Heart right ventricle (tissue), 16 donors: ENCODE measurements around the gene C2CD3. TPM values are rescaled to one million over a fixed set of nuclear protein-coding genes. Genes with fewer than 3 reads are reported as not detected.

Experiments used
- ATAC-seq, 8 donors: fragments of 200-7000 bp; cut with Tn5 transposase; one replicate each; pipeline ENCODE4 v1.9.1; 2020; ENCODE audit warnings: mild to moderate bottlenecking in 8 of 8, moderate library complexity in 8 of 8, moderate number of reproducible peaks in 1 of 8
- DNase-seq, 2 donors: peaks; one replicate each; pipeline ENCODE4 v3.0.0-alpha.2; 2020
- H3K27ac ChIP-seq, 10 donors: fragments of 200-600 bp; sonication (generic) in 2 of 10; one replicate each; pipeline versions ENCODE4 v1.5.0 to v1.8.0; 2020 to 2022; ENCODE audit warnings: mild to moderate bottlenecking in 3 of 10
- H3K27me3 ChIP-seq, 7 donors: fragments of 200-600 bp; one replicate each; pipeline ENCODE4 v1.8.0; 2021 to 2022; ENCODE audit warnings: mild to moderate bottlenecking in 2 of 7
- H3K36me3 ChIP-seq, 9 donors: fragments of 200-600 bp; sonication (generic) in 1 of 9; one replicate each; pipeline versions ENCODE4 v1.5.0 to v1.8.0; 2020 to 2022; ENCODE audit warnings: mild to moderate bottlenecking in 2 of 9
- H3K4me1 ChIP-seq, 9 donors: fragments of 200-600 bp; sonication (generic) in 1 of 9; one replicate each; pipeline versions ENCODE4 v1.5.0 to v1.8.0; 2020 to 2022; ENCODE audit warnings: mild to moderate bottlenecking in 4 of 9
- H3K4me3 ChIP-seq, 10 donors: fragments of 200-600 bp; sonication (generic) in 2 of 10; one replicate each; pipeline versions ENCODE4 v1.5.0 to v1.8.0; 2020 to 2022; ENCODE audit warnings: mild to moderate bottlenecking in 7 of 10, moderate library complexity in 2 of 10
- H3K9me3 ChIP-seq, 11 donors: fragments of 200-600 bp in 10 of 11; sonication (generic) in 2 of 11; one replicate each; pipeline versions ENCODE4 v1.5.0 to v1.8.0; 2013 to 2022; ENCODE audit warnings: mild to moderate bottlenecking in 2 of 11, control low read depth in 1 of 11, moderate library complexity in 1 of 11
- CTCF ChIP-seq, 9 donors: fragments of 200-600 bp; sonication (generic) in 2 of 9; IDR thresholded peaks; one replicate each; pipeline versions ENCODE4 v1.5.0 to v1.8.0; 2021 to 2022; ENCODE audit warnings: antibody characterized with exemption in 9 of 9, mild to moderate bottlenecking in 5 of 9, moderate library complexity in 1 of 9
- WGBS, 2 donors: extraction: QIAGEN DNeasy Blood & Tissue Kit; methylation state at CpG; one replicate each; pipeline ENCODE4 v1.1.7; 2013; ENCODE audit warnings: inconsistent platforms in 1 of 2; 5-methylcytosine and 5-hydroxymethylcytosine counted together
- intact Hi-C, 10 donors: fragments of 100-400 bp; cut with DNase I; formaldehyde crosslinking; loops; one replicate each; pipeline versions ENCODE4 v1.11.1 to v1.14.2; 2022
- polyA plus RNA-seq, 2 donors: library from polyadenylated mRNA; stranded (reverse); fragments of 200-250 nt; gene quantifications; one replicate each; pipeline ENCODE4 v1.2.3, GENCODE V29; 2013
- total RNA-seq, 10 donors: library from RNA; stranded (reverse); fragmentation: NEBNext Ultra II Directional in 3 of 10; extraction: Animal tissue kit (Norgen Biotek cat#: 25700) in 3 of 10; gene quantifications; one replicate each; pipeline versions ENCODE4 v1.2.1 to v1.2.4, GENCODE V29; 2021 to 2023
- donor health status: Arrhythmogenic right ventricular cardiomyopathy.
- donor health status: ischemic (EF 13 %, LVEDD 7.1; RV severe dilation, severe dysfunction).
- donor health status: healthy with polysubstance abuse.
- donor health status: DM: no; HTN: yes; CAD: no.
- donor health status: DM: no; HTN: no; CAD: no.
- donor health status: ischemic (EF 25% LVEDD 6.9; RV normal size, moderate dysfunction).
- donor health status: ischemic (EF 25% LVEDD 5.7; RV mildly dilated, moderate dysfunction).
- donor health status: healthy.
- donor health status: DM: yes; HTN: yes; CAD: no.
- donor health status: Ischemic cardiomyopathy.
- donor health status: ischemic (EF 35%, LVEDD 5.7; RV mildly dilated, moderate dysfunction).
- donor health status: nonischemic (EF 11% LVEDD 7.7; RV severe dilation, severe dysfunction).
- donor health status: DM: yes; HTN: yes; CAD: no.
- donor health status: PGD.
- donor health status: ischemic (EF 29% LVEDD 5.4; RV normal size, mild dysfunction).
- donor health status: nonischemic (EF 23%, LVEDD 6.1; RV moderate dilation, normal function).

The C2CD3 gene
- total and polyA plus RNA-seq, 12 donors, result 7.8 to 14.8 (median 11.9) TPM

DNA sequence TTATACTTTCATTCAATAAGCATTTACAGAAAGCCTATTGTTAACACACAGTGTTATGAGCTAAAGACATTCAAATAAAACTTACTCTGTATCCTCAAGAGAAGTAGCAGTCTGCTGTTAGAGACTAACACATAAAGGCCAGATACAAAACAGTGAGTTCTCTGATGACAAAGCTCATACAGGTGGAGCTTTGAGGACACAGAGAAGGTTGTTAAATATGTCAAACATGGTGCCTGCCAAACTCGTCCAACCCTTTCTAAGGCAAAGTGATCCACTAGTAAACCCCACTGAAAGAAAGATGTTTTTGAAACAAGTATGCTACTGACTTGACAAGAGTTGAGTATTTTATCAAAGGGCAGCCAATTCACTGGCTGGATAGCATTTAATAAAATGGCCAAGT, 70.1 kb downstream of the C2CD3 start:
- Histone ChIP-seq H3K9me3 (no peaks in the 10 kb centered on the region), H3K27ac (no peak overlapping the region), H3K36me3 (peaks cover 0 to 100% (median 45%) of the 10 kb centered on the region in 9 donors), H3K4me3 (no peak overlapping the region), H3K27me3 (no peaks in the 10 kb centered on the region), H3K4me1 (no peaks in the 10 kb centered on the region)
- no peak for TF ChIP-seq CTCF (IDR thresholded peaks at IDR 0.05)
- DNase-seq (no peak), ATAC-seq (no peak)
- WGBS, 2 donors, result 88 to 89% methylated on average over 1 of the region's 1 CpG
- intact Hi-C loops, result no loop called here

DNA sequence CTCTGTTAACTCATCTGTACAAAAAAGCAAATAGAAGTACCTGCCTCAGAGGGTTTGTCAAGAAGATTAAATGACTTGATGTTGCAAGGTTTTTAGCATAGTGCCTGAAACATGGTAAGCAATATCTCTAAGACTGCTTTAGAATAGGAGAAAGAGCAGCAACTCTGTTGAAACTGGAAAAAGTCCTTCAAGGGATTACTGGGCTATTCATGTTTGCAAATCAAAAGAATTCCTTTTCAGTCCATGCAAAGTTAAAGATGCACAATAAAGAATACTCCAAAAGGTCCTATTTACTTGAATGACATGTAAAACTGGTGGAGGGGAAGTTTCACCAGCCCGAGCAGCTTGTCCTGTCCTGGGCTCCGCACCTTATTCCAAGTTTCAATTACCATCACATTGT, 70.6 kb downstream of the C2CD3 start:
- Histone ChIP-seq H3K9me3 (no peaks in the 10 kb centered on the region), H3K27me3 (no peaks in the 10 kb centered on the region), H3K4me1 (no peaks in the 10 kb centered on the region), H3K27ac (no peak overlapping the region), H3K4me3 (no peak overlapping the region), H3K36me3 (peaks cover 0 to 100% (median 41%) of the 10 kb centered on the region in 9 donors)
- intact Hi-C loops, result no loop called here
- no peak for TF ChIP-seq CTCF (IDR thresholded peaks at IDR 0.05)
- WGBS, 2 donors, result 97 to 99% methylated on average over 2 of the region's 2 CpGs
- DNase-seq (no peak), ATAC-seq (no peak)

DNA sequence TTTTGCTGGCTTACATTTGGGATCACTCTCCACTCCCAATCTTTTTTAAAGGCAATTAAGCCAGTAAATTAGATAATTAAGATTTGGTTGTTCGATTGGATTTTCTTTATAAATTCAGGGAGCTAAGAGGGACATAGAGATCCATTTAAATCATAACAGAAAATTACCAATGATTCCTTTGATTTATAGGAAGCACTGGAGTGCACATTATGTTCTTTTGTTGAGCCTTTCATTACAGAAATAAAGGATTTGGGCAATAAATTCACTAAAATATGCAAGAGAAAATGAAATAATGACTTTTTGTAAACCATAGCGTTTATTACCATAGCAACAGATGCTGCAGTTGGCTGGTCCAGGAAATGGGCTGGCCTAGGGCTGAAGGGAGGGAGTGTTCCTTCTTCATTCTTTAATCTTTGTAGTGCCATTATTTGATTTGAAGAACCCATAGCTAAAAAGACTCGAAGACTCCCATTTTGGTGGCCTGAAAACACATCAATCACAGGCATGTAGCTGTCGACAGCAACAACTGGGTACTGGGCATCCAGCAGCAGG, 73.0 kb downstream of the C2CD3 start:
- Histone ChIP-seq H3K27ac (no peak overlapping the region), H3K4me1 (no peaks in the 10 kb centered on the region), H3K9me3 (no peaks in the 10 kb centered on the region), H3K4me3 (no peak overlapping the region), H3K27me3 (no peaks in the 10 kb centered on the region), H3K36me3 (peaks cover 0 to 100% (median 41%) of the 10 kb centered on the region in 9 donors)
- DNase-seq, result no peak
- TF ChIP-seq CTCF (IDR thresholded peaks at IDR 0.05), result no peak
- no peak for ATAC-seq
- intact Hi-C loops, result loop anchor here in 2 of 10 donors (10.0 kb wide), 1 partner anchor 133 kb away; no protein-coding TSS in a partner anchor
- WGBS, 2 donors, result 85 to 93% methylated on average over 4 of the region's 4 CpGs

GRCh38 chr11:74094393-74094792, 76.4 kb downstream of the C2CD3 start:
- peaks cover 0 to 100% (median 47%) of the 10 kb centered on the region in 9 donors for H3K36me3 ChIP-seq
- intact Hi-C loops, result loop anchor here in 2 of 10 donors (10.0 kb wide), 1 partner anchor 130 kb away; no protein-coding TSS in a partner anchor
- DNase-seq, result no peak

More at GRCh38 chr11:74094393-74094792, 76.4 kb downstream of the C2CD3 start:
- 95 to 97% methylated on average over 4 of the region's 4 CpGs for WGBS, 2 donors
- no peaks in the 10 kb centered on the region for H3K4me1 ChIP-seq
- H3K4me3 ChIP-seq, result no peak overlapping the region
- no peak overlapping the region for H3K27ac ChIP-seq
- TF ChIP-seq CTCF (IDR thresholded peaks at IDR 0.05), result no peak
- no peaks in the 10 kb centered on the region for H3K27me3 ChIP-seq
- ATAC-seq, result no peak
- H3K9me3 ChIP-seq, result no peaks in the 10 kb centered on the region
